Kidney glomerular epithelial cell (primary cell): ENCODE data around the gene CCNQ.
"Not testable (repeated sequence)": the region's sequence is repeated elsewhere in the genome, so short reads cannot be mapped to it uniquely, and the experiment has no call there.

Experiments used
- DNase-seq: peaks from one replicate; lab custom pipeline; 2025; lab: John Stamatoyannopoulos, UW

Gene CCNQ

DNA sequence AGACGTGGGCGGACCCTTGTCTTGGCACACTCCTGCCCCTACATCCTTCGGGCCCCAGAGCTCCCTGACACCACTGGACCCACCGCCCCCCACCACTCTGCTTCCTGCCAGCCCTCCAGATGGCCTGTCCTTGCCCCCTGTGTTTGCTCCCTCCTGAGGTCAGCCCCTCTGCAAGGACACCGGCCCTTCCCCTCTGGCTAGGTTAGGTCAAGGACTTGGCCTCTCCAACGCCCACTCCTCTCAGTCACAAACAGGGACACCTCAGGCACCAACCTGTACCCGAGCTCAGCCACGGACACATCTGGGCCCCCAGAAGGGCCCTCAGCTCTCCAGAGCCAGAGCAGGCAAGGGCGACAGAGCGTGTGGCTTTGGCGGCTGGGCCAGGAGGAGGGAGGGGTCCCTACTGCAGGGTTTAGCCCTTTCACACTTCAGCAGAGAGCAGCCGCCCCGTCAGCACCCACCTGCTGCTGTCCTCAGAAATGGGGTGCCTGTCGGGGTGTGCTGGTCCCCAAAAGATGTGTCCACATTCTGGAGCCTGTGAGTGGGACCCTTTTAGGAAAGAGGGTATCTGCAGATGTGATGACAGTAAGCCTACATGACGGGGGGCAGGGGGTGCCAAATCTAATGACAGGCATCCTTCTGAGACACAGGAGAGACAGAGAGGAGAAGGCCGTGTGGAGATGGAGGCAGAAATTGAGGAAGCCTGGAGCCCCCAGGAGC lies 24.5 kb upstream of the CCNQ start:
- DNase-seq, result no peak

- no peak for DNase-seq
Observed at GRCh38 chrX:153622661-153623309, 23.8 kb upstream of the CCNQ start.

DNA sequence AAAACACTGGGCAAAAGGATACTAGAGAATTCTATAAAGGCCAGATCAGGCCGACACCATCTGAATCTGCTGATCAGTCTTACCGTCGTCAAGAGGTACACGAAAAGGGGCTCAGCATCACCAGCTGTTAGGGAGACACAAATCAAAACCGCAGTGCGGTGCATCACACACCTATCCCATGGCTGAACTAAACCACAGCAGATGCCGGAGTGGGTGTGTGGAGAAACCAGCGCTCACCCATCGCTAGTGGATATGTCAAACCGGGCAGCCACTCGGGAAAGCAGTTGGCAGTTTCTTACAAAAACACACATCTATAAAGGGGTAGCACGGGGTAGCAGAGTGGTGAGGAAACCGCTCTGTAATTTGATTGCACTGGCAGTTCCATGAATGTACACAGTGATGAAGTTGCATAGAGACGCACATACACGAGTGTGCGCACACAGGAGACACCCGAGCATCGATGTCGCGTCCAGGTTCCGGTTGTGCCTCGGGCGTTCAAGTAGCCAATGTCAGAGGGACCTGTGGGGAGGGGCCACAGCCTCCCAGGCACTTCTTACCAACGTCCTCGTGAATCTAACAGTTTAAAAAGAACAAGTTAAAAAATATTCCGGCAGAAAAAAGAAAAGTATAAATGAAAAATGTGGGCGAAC lies 23.1 kb upstream of the CCNQ start:
- no peak for DNase-seq

DNA sequence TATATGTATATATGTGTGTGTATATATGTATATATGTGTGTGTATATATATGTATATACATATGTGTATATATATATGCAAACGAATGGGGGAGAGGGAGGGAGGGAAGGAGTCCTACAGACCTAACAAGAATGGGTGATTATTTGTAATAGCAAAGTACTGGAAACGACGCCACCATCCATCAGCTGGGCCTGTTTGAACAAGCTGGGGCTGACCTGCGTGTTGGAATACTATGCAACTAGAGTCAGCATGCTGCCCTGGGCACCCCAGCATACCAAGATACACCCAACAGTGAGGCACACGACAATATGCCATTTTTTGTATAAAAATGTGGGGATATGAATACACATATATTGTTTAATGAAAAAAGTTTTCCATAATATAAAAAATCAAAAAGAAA lies 21.6 kb upstream of the CCNQ start:
- no peak for DNase-seq

DNA sequence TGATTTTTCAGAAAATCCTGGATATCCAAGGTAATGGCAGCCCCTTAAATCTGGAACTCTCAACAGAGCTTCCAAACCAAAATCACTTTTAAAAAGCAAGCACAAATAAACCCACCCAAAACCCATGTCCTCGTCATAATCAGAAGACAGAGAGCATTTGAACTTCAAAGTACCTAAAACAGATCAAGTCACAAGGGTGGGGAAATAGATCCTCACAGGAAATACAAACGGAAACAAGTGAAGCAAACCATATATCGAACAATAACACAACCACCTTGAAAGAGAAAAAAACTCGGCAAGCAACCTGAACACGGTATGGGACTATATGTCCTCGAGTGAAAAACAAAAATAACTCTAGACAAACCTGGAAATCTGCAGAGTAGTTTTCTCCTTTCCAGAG lies 15.9 kb upstream of the CCNQ start:
- no peak for DNase-seq

DNA sequence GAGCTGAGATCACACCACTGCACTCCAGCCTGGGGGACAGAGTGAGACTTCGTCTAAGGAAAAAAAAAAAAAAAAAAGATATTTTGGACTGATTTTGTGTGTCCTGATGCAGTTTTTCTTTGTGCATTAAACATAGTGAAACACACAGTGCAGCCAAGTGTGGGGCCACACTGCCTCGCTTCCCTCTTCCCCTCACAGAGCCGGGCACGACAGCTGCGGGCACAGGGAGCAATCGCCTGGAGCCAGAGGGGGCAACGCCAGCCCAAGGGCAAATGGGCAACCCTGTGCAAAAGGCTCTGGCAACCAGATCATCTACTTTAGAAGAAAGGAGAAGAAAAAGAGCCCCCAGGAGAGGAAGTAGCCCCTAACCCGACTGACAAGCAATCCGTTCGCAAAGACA lies 13.5 kb upstream of the CCNQ start:
- DNase-seq, result no peak

GRCh38 chrX:153611298-153612095 lies 12.6 kb upstream of the CCNQ start:
- DNase-seq, result no peak

- no peak for DNase-seq
Observed at GRCh38 chrX:153610836-153611213, 11.9 kb upstream of the CCNQ start.

DNA sequence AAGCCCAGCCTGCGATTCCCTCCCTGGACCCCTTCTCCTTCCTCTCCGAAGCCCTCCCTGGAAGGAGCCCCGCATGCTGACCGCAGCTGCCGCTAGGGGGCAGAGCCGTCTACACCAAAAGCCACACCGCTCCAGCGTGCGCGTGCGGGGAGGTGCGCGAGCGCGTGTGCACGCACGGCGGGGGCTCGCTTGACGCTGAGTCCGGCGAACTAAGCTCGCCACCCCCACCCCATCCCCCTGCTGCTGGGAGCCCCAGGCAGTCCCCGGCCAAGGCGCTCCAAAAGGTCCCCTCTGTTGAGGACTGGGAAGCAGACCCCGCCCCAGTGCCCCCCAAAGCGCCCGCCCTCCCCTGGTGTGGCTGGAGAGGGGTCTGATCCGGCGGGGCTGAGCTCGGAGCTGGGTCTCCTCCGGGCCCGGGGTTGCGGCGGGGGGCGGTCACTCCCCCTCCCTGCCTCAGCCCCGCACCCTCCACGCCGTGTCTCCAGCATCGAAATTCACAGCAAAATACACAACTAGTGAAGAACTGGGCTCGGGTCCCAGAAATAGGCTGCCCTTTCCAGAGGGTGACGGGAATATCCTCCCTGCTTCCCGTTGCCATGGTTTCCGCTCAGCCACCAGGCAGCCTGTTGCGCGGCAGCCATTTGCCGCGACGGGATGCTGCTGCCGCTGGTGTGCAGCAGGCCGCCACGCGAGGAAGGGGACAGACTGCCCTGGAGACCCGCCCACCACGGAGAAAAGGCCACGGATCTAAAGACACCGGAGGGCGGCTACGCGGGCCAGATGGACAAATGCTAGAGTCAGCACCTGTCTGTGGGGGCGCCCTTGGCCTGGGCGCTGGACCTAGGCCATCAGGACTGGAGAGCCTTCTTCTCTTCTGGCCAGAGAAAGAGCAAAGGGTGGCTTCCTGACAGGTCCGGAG lies 11.2 kb upstream of the CCNQ start:
- peak; percentile 15 for DNase-seq

DNA sequence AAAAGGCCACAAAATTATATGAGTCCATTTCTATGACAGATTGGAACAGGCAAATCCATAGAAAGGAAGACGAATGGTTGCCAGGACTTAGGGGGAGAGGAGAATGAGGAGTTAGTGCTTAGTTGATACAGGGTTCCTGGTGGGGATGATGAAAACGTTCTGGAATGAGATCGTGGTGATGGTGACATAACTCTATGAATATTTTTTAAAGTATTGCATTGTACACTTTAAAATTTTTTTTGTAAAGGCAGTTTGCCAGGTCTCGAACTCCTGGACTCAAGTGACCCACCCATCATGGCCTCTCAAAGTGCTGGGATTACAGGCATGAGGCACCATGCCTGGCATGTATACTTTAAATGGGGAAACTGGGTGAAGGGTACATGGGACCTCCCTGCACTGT lies 9.9 kb upstream of the CCNQ start:
- DNase-seq, result no peak

DNA sequence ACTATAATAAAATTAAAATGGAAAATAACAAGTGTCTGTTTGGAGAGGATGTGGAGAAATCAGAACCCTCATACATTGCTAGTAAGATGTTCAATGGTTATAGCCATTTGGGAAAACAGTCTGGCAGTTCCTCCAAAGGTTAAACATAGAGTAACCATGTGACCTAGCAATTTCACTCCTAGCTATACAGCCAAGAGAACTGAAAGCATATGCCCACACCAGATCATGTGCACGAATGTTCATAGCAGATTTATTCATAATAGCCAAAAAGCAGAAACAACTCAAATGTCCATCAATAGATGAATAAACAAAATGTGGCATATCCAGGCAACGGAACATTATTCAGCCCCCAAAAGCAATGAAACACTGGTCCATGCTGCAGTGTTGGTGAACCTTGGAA lies 9.4 kb upstream of the CCNQ start:
- no peak for DNase-seq

DNA sequence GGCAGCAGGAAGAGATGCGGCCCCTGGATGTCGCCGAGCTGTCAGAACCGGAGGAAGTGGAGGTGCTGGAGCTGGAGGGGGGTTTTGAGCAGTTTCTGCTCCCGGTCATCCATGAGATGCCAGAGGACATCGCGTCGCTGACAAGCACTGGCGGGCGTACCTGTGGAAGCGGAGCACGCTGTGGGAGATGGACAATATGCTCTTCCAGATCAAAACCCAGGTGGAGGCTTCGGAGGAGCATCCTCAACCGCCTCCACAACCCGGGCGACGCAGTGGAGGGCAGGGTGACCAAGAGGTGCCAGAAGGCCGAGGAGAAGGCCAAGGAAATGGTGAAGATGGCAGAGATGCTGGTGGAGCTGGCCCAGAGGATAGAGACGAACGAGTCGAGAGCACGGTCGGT lies 7.6 kb upstream of the CCNQ start:
- no peak for DNase-seq

DNA sequence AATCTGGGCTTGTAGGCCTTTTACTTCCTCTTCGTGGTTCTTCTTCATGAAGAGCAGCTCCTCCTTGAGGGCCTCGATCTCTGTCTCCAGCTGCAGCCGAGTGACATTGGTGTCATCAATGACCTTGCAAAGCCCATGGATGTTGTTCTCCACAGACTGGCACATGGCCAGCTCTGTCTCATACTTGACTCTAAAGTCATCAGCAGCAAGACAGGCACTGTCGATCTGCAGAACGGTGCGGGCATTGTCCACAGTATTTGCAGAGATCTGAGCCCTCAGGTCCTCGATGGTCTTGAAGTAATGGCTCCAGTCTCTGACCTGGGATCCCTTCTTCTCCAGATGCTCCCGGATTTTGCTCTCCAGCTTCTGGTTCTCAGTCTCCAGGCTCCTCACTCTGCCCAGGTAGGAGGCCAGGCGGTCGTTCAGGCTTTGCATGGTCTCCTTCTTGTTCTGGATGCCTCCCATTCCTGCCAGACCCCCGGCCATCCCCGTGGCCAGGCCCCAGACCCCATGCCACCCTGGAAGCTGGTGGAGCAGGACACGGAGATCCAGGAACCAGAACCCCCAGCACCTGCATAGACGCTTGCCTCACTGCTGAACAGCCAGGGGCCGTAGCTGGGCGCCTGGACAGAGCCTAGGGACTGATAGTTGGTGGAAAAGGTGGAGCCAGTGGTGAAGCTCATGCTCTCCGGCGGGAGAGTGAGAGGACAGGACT lies 5.9 kb upstream of the CCNQ start:
- not testable (repeated sequence) for DNase-seq

GRCh38 chrX:153603131-153603656 lies 4.3 kb upstream of the CCNQ start:
- DNase-seq, result no peak

GRCh38 chrX:153602601-153603000 lies 3.7 kb upstream of the CCNQ start:
- DNase-seq, result no peak

- DNase-seq, result no peak
Observed at GRCh38 chrX:153601511-153602110, 2.7 kb upstream of the CCNQ start.

GRCh38 chrX:153600921-153601320 lies 2.0 kb upstream of the CCNQ start:
- DNase-seq, result no peak

GRCh38 chrX:153600032-153600373 lies 1.1 kb upstream of the CCNQ start:
- DNase-seq, result peak; percentile 4

DNA sequence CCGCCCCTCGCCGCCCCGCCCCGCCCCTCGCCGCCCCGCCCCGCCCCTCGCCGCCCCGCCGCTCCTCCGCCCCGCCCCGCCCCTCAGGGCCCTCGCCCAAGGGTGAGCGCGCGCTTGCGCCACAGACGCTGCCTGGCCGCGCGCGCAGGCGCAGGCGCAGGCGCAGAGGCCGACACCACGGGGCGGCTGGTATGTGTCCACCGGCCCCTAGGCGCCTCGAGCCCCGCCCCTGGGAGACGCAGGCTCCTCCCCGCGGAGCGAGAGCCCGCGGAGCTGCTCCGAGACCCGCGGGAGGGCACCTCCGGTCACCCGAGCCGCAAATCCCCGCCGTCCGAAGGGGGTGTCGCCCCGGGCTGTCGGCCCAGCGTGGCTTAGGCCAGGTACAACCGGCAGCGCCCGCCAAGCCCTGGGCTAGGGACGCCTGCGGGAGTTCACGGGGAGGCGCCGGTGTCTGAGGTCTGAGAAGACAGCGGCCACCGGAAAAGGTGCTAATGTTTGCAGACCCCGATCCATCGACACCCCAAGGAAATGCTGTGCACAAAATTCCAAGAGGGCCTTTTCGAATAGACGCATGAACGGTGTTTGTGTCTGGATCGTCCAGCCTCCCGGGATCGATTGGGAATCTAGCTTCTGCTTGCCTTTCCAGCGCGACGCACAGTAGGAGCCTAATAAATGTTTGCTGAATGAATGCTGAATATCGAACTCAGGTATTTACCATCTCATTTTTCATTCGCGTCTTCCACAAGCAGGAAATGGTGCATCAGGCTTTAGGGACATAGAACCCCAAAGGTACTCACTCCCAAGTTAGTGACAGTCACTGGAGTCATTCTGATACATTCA lies 473 bp upstream of the CCNQ start:
- peak; percentile 44 for DNase-seq
